Neutrophil (primary cell): ENCODE data around the gene WNT7B.

Experiments used
- H3K27ac ChIP-seq: fragments of 200-600 bp; sonication (generic); 2 replicates; pipeline ENCODE4 v1.5.1; 2016; ENCODE audit warnings: mild to moderate bottlenecking, moderate library complexity
- H3K27me3 ChIP-seq: fragments of 200-600 bp; sonication (generic); 2 replicates; pipeline ENCODE4 v1.6.0; 2016; ENCODE audit warnings: mild to moderate bottlenecking
- H3K36me3 ChIP-seq: fragments of 200-600 bp; sonication (generic); 2 replicates; pipeline ENCODE4 v1.5.1; 2017
- H3K4me1 ChIP-seq, 2 experiments: fragments of 200-600 bp in 1 of 2; sonication (generic) in 1 of 2; 1 replicate in 1 of 2; 2 replicates in 1 of 2; pipeline versions ENCODE4 v1.5.1 to v1.6.1; 2013 to 2016; ENCODE audit warnings: low read depth in 1 of 2, low read length in 1 of 2, mild to moderate bottlenecking in 1 of 2, moderate library complexity in 1 of 2; ENCODE audit not compliant: control insufficient read depth in 1 of 2, insufficient read depth in 1 of 2
- H3K4me3 ChIP-seq, 2 experiments: fragments of 200-600 bp in 1 of 2; sonication (generic) in 1 of 2; 1 replicate in 1 of 2; 2 replicates in 1 of 2; pipeline ENCODE4 v1.5.1; 2013 to 2016; ENCODE audit warnings: low read depth in 1 of 2, low read length in 1 of 2, mild to moderate bottlenecking in 1 of 2, moderate library complexity in 1 of 2
- H3K9me3 ChIP-seq: fragments of 200-600 bp; sonication (generic); 2 replicates; pipeline ENCODE4 v1.5.1; 2016
- TF ChIP-seq, protein P1 (sequence below): fragments of 200-600 bp; sonication (generic); IDR thresholded peaks from 2 replicates; pipeline ENCODE4 v1.5.1; 2016; ENCODE audit warnings: antibody characterized with exemption

Gene WNT7B

DNA sequence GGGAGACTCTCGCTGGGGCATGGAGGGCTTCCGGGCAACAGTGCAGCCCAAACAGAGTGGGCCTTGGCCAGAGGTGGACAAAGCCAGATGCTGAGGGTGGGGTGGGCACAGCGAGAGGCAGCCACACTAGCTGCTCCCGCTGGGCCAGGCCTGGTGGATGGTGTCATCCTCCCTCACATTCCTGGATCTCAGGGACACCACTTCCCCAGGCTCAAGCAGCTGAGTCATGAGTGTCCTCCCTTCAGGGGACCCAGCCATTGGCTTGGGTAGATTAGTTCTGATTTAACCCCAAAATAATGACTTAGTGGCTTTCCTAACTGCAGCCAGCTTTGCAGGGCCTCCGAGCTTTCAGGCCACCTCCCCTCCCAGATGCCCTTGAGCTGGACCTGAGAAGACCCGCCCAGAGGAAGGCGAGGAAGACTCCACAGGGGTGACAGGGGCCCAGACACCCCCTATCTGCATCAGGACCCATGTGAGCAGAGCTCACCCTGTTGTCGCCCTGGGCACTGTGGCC lies 25.9 kb upstream of the WNT7B start:
- Histone ChIP-seq H3K9me3 (no peaks in the 10 kb centered on the region), H3K27me3 (no peaks in the 10 kb centered on the region), H3K36me3 (no peaks in the 10 kb centered on the region), H3K27ac (no peak overlapping the region), H3K4me3 (no peak overlapping the region), H3K4me1 (peaks cover 15 to 19% of the 10 kb centered on the region in 2 experiments)
- TF ChIP-seq, protein P1, sequence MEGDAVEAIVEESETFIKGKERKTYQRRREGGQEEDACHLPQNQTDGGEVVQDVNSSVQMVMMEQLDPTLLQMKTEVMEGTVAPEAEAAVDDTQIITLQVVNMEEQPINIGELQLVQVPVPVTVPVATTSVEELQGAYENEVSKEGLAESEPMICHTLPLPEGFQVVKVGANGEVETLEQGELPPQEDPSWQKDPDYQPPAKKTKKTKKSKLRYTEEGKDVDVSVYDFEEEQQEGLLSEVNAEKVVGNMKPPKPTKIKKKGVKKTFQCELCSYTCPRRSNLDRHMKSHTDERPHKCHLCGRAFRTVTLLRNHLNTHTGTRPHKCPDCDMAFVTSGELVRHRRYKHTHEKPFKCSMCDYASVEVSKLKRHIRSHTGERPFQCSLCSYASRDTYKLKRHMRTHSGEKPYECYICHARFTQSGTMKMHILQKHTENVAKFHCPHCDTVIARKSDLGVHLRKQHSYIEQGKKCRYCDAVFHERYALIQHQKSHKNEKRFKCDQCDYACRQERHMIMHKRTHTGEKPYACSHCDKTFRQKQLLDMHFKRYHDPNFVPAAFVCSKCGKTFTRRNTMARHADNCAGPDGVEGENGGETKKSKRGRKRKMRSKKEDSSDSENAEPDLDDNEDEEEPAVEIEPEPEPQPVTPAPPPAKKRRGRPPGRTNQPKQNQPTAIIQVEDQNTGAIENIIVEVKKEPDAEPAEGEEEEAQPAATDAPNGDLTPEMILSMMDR, result no peak

DNA sequence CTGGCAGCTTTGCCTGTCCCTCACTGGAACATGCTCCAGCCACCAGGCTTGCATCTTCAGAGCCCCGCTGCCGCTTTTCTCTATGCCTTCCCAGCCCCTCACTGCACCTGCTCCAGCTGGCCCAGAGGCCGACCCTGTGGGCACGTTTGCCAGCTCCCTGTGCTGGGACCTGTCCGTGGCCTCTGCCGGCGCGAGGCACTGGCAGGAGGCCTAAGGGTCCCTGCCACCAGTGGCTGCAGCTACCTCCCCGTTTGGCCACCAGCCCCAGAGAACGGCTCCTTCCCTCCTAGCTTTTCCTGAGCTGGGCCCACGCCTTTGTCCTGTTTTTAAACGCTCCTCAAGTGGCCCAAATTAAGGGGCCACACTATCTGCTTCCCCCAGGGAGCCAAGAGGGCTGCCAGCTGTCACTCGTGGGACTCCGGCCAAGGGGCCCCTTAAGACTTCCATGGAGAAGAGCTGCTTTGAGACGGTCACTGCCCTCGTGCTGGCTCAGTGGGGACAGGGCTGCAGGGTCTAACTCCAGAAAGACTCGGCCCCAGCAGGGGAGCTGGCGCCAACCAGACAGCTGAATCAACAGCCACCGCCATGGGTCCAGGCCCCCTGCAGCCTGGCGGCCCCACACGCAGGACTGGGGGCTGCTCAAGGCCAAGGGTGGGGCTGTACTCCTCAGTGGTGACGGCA lies 24.6 kb upstream of the WNT7B start:
- no peaks in the 10 kb centered on the region for H3K36me3 ChIP-seq
- no peak overlapping the region for H3K27ac ChIP-seq
- H3K27me3 ChIP-seq, result peaks cover 11% of the 10 kb centered on the region
- peaks cover 3 to 16% of the 10 kb centered on the region in 2 experiments for H3K4me1 ChIP-seq
- TF ChIP-seq, protein P1, result no peak
- H3K9me3 ChIP-seq, result no peaks in the 10 kb centered on the region
- H3K4me3 ChIP-seq, result no peak overlapping the region

DNA sequence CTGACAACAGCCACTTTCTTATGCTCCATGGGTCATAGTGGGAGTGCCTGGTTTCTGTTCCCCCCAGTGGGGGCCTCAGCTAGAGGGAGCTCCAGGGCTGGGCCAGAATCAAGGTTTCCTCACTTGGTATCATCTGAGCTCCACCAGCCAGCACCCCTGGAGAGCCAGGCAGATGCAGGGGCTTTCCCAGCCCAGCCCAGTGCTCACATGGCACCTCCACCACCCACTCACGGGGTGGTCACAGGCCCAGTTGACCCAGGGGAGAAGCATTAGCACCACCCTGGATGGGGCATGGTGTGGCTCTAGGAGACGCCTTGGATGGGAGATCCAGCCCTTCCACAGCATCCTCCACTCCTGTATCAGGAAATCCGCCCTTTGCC lies 24.1 kb upstream of the WNT7B start:
- peaks cover 13% of the 10 kb centered on the region for H3K27me3 ChIP-seq
- H3K27ac ChIP-seq, result no peak overlapping the region
- H3K9me3 ChIP-seq, result no peaks in the 10 kb centered on the region
- peaks cover 0 to 16% of the 10 kb centered on the region in 2 experiments for H3K4me1 ChIP-seq
- TF ChIP-seq, protein P1, result no peak
- H3K36me3 ChIP-seq, result no peaks in the 10 kb centered on the region
- H3K4me3 ChIP-seq, result no peak overlapping the region

DNA sequence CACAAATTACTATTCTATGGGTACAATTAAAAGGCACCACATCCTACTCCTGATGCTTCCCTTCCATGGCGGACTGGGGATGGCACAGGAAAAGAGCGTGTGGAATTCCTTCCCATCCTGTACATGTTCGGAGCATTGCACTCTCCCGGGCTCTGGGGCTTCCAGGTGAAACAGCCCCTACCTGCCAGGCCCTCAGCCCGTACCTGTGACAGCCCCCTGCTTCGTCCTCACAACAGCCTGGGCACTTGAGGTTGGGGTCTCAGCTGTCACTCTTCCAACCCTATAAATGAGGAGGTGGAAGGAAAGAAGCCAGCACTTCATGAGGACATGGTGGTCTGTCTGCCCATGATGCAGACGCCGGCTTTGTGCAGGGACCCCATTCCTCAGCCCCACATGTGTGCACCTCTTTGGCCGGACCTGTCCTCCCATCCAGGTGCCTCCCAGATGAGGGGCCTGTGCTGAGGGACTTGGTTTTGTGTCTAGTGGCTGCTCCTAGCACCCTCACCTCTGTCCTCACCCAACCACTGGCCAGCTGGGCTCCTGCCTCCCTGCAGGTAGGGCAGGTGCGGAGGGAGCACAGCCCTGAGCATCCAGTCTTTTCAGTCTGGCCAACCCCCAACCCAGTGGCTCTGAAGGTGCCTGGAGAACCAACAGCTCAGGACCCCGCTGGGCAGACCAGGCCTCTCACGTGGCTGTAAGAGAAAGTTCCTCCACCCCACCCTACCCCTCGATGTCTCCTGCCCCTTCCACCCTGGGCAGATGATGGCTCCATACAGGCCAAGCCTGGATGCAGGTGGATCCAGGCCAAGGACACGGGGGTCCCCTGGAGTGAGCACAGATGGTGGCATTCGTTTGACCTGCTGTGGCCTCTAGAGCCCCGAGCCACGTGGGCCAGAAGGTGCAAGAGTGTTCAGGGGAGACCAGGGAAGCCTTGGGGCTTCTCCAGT lies 23.4 kb upstream of the WNT7B start:
- Histone ChIP-seq H3K36me3 (no peaks in the 10 kb centered on the region), H3K4me3 (no peak overlapping the region), H3K27me3 (peaks cover 13% of the 10 kb centered on the region), H3K27ac (no peak overlapping the region), H3K4me1 (peaks cover 0 to 16% of the 10 kb centered on the region in 2 experiments), H3K9me3 (no peaks in the 10 kb centered on the region)
- TF ChIP-seq, protein P1, result no peak

DNA sequence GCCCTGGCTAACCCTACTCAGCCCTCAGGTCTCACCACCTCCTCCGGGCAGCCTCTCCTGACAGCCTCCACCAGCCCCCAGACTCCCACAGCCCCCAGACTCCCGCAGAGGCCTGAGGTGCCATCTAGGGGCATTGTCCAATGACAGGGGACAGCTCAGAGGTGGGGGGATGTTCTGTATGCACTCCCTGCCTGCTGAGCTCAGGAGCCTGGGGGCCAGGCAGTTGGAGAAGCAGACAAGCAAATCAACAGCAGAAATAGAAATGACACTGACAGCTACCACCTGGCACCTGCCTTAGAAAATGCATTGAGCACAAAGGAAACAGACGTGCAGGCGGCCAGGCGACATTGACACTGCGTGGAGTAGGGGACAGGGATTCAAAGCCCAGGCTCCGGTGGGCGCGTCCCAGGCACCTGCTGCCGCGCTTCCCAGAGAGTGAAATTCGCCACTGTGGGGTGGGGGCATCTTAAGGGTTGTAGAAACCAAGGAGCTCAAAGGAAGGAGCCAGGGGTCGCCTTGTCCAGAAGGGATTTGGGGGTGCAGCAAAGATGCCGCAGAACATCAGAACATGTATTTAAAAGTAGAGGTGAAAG lies 22.5 kb upstream of the WNT7B start:
- H3K36me3 ChIP-seq, result no peaks in the 10 kb centered on the region
- H3K27ac ChIP-seq, result no peak overlapping the region
- H3K4me3 ChIP-seq, result no peak overlapping the region
- peaks cover 13% of the 10 kb centered on the region for H3K27me3 ChIP-seq
- TF ChIP-seq, protein P1, result no peak
- H3K4me1 ChIP-seq, result peaks cover 0 to 21% of the 10 kb centered on the region in 2 experiments
- no peaks in the 10 kb centered on the region for H3K9me3 ChIP-seq
